Ishikawa (cell line): ENCODE measurements around the gene TRAPPC12.

Experiments used
- CEBPB ChIP-seq: IDR thresholded peaks from 2 replicates; pipeline ENCODE4 v1.6.1; 2012
- CREB1 ChIP-seq: IDR thresholded peaks from 2 replicates; pipeline ENCODE4 v1.6.1; 2012; ENCODE audit warnings: low read depth
- EGR1 ChIP-seq: IDR thresholded peaks from 2 replicates; pipeline ENCODE4 v1.6.1; 2012
- EP300 ChIP-seq: IDR thresholded peaks from 2 replicates; pipeline ENCODE4 v1.6.1; 2012; ENCODE audit warnings: borderline replicate concordance
- FOXM1 ChIP-seq: IDR thresholded peaks from 2 replicates; pipeline ENCODE4 v1.6.1; 2012; ENCODE audit warnings: low read depth, borderline replicate concordance
- MAX ChIP-seq: IDR thresholded peaks from 2 replicates; pipeline ENCODE4 v1.6.1; 2012
- NFIC ChIP-seq: IDR thresholded peaks from 2 replicates; pipeline ENCODE4 v1.6.1; 2012
- RAD21 ChIP-seq: IDR thresholded peaks from 2 replicates; pipeline ENCODE4 v1.6.1; 2012; ENCODE audit warnings: low read depth
- TAF1 ChIP-seq: IDR thresholded peaks from 2 replicates; pipeline ENCODE4 v1.6.1; 2012; ENCODE audit warnings: low read depth, mild to moderate bottlenecking
- TCF12 ChIP-seq: IDR thresholded peaks from 2 replicates; pipeline ENCODE4 v1.6.1; 2012; ENCODE audit warnings: low read depth
- TEAD4 ChIP-seq: IDR thresholded peaks from 2 replicates; pipeline ENCODE4 v1.6.1; 2012
- YY1 ChIP-seq: IDR thresholded peaks from 2 replicates; pipeline ENCODE4 v1.6.1; 2012; ENCODE audit warnings: low read depth
- ZBTB7A ChIP-seq: IDR thresholded peaks from 2 replicates; pipeline ENCODE4 v1.6.1; 2012; ENCODE audit warnings: low read depth
- TF ChIP-seq, protein P1 (sequence below): IDR thresholded peaks from 2 replicates; pipeline ENCODE4 v1.6.1; 2012; ENCODE audit warnings: low read depth, mild to moderate bottlenecking
- TF ChIP-seq, protein P2 (sequence below): IDR thresholded peaks from 2 replicates; pipeline ENCODE4 v1.6.1; 2012

Gene TRAPPC12

DNA sequence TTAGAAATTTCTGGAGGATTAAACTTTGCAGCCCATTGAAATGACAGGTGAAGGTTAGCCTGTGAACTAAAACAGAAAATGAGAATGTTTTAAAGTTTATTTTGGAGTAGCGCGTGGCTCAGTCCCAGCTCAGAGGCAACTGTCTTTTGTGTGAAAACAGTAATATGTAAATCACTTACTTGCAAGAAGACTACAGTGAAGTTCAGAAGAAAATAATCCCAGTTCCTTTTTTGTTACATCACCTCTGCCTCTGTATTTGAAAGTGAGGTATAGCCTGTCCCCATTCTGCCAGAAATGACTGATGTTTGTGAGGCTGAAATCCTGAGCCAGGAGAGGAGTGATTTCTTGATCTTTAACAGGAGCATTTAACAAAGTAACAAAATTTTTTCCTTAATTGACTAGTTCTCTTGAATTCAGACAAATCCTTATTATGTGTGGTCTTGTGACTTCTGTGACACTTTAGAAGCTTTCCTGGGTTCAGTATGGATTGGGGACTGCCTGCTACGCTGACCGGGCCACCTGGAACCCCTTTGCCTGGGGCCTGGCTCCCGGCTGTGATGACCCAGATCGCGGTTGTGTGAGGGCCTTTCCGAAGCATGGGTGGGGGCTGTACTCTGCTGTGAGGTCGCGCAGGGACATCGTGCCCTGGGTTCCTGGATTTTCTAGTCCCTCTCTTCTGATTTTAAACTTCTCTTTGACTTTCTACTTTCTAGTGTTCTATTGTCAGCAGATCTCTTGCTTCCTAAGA lies 24.3 kb downstream of the TRAPPC12 start:
- no peak for TF ChIP-seq MAX
- TF ChIP-seq, protein P1, sequence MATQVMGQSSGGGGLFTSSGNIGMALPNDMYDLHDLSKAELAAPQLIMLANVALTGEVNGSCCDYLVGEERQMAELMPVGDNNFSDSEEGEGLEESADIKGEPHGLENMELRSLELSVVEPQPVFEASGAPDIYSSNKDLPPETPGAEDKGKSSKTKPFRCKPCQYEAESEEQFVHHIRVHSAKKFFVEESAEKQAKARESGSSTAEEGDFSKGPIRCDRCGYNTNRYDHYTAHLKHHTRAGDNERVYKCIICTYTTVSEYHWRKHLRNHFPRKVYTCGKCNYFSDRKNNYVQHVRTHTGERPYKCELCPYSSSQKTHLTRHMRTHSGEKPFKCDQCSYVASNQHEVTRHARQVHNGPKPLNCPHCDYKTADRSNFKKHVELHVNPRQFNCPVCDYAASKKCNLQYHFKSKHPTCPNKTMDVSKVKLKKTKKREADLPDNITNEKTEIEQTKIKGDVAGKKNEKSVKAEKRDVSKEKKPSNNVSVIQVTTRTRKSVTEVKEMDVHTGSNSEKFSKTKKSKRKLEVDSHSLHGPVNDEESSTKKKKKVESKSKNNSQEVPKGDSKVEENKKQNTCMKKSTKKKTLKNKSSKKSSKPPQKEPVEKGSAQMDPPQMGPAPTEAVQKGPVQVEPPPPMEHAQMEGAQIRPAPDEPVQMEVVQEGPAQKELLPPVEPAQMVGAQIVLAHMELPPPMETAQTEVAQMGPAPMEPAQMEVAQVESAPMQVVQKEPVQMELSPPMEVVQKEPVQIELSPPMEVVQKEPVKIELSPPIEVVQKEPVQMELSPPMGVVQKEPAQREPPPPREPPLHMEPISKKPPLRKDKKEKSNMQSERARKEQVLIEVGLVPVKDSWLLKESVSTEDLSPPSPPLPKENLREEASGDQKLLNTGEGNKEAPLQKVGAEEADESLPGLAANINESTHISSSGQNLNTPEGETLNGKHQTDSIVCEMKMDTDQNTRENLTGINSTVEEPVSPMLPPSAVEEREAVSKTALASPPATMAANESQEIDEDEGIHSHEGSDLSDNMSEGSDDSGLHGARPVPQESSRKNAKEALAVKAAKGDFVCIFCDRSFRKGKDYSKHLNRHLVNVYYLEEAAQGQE, result no peak
- no peak for TF ChIP-seq TAF1
- TF ChIP-seq CREB1, result no peak
- TF ChIP-seq, protein P2, sequence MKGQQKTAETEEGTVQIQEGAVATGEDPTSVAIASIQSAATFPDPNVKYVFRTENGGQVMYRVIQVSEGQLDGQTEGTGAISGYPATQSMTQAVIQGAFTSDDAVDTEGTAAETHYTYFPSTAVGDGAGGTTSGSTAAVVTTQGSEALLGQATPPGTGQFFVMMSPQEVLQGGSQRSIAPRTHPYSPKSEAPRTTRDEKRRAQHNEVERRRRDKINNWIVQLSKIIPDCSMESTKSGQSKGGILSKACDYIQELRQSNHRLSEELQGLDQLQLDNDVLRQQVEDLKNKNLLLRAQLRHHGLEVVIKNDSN, result no peak
- no peak for TF ChIP-seq FOXM1

DNA sequence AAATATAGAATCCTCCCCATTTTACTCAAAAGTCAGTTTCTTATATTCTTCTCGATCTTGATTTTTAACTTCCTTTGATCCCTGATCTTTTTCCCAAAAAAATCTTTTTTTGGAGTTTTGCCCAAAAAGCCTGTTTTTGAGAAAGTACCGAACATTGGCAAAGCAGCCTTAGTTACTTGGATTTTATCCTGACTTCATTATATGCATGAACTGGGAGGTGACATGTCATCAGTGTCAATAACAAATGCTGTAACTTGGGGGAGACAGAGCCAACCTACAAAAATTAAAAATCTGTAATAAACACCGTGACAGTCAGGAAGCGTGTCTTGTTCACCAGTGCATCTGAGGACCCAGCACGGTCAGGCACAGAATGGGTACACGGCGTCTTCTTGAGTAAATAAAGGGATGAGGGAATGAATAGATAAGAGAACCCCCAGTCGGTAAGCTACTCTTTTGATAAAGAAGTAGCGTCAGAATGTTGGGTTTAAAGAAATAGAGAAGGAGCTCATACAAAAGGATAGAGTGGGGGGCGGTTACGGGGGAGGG lies 24.9 kb downstream of the TRAPPC12 start:
- TF ChIP-seq, protein P1, result no peak
- TF ChIP-seq CREB1 (no peak), MAX (no peak), TEAD4 (no peak), NFIC (no peak), EGR1 (no peak), YY1 (no peak), TAF1 (no peak), FOXM1 (no peak), TCF12 (no peak), ZBTB7A (no peak), CEBPB (no peak), EP300 (no peak), RAD21 (no peak)
- TF ChIP-seq, protein P2, result no peak

DNA sequence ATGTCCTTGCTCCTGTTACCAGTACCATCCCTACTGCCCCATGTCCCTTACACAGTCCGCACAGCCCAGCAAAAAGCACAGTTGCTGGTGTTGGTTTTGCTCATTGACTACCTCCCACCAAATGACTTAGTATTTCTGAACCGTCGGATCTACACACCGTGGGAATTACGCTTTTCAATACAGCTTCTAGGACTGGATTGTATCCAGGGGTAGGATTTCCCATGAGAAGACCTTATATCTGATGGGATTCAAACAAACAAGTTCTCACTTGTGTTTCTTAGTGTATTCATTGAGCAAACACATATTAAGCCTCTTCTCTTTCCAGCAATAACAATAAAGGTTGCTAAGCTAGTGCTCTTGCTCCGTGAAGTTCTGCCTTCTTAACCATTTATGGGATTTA lies 25.8 kb downstream of the TRAPPC12 start:
- no peak for TF ChIP-seq CREB1

GRCh38 chr2:3405876-3406275 lies 26.4 kb downstream of the TRAPPC12 start:
- TF ChIP-seq MAX (no peak), YY1 (no peak), RAD21 (no peak), CREB1 (no peak), TCF12 (no peak), TEAD4 (no peak), EP300 (no peak), FOXM1 (no peak), CEBPB (no peak)
- TF ChIP-seq, protein P2, result no peak
- TF ChIP-seq, protein P1, result no peak
